Hypothalamus (tissue), 51 donors: ENCODE data around the gene MCUB.
"Not testable (repeated sequence)": the region's sequence is repeated elsewhere in the genome, so short reads cannot be mapped to it uniquely, and the experiment has no call there.

Experiments used
- DNase-seq, 51 donors: peaks; one replicate each; lab custom pipeline; 2025; lab: John Stamatoyannopoulos, UW

MCUB gene, protein sequence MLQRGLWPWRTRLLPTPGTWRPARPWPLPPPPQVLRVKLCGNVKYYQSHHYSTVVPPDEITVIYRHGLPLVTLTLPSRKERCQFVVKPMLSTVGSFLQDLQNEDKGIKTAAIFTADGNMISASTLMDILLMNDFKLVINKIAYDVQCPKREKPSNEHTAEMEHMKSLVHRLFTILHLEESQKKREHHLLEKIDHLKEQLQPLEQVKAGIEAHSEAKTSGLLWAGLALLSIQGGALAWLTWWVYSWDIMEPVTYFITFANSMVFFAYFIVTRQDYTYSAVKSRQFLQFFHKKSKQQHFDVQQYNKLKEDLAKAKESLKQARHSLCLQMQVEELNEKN

DNA sequence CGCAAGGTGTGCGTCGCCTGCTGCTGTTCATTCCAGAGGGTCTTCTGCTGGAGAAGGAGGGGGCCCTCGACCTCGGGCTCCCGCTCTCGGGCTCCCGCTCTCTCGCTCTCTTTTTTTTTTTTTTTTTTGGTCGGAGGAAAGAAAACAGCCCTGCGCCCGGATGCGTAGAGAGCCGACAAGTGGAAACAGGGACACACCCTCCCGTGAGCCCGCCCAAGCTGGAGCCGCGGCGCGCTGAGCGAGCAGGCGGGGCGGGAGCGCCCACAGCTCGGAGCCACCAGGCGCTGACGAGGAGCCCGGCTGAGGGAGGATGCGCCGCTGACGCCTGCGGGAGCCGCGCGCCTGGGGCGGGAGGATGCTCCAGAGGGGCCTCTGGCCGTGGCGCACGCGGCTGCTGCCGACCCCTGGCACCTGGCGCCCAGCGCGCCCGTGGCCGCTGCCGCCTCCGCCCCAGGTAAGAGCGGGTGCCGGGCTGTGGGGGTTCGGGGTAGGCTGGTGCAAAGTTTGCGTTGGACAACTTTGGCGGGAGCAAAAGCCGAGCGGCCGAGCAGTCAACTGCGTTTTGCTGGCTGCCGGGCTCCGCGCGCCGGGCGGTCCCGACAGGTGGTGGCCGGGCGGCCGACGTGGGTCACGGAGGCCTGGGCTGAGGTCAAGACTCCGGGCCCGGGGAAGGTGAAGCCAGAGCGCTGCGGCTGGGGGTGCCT is at the start of gene MCUB:
Gene MCUB, plus strand, starts transcription at position 264 of the 704 bp plus-strand sequence. Its CDS starts 92 bp downstream, at position 356.
- DNase-seq, result peak in 47 of 51 donors; percentile 4 to 74 (median 39)

DNA sequence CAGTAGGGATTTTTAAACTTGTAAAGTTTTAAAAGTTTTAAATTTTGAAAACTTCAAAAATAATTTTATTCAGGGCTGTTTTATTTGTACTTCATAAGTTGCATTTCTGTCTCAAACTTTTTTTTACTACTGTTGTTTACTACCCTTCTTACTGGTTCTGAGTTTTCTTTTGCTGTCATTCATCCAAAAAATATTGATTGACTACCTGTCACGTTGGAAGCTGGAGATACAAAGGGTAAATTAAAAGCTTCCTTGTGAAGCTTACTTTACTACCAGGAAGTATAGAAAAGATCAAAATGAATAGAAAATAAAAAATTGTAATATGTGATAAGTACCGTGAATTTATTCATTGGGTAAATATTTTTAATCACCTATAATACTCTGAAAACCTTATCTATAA is 49.4 kb upstream of the MCUB start:
- no peak for DNase-seq

DNA sequence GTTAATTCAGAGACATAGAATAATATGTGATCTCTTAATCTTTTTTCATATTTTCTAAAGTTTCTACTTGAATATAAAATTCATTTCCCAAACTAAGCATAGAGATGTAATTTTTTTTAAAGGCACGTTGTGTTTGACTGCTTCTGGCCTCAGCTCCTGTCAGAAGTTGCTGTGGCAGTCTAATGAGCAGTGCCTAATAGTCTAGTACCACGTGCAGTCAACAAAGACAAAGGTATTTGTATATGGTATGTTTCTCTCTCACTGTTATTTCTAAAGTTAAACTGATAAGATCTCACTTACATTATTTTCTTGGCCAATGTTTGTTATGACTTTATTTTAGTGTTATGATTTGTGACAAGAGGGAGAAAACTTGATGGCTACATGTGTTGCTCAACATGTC is 48.6 kb upstream of the MCUB start:
- DNase-seq, result no peak

DNA sequence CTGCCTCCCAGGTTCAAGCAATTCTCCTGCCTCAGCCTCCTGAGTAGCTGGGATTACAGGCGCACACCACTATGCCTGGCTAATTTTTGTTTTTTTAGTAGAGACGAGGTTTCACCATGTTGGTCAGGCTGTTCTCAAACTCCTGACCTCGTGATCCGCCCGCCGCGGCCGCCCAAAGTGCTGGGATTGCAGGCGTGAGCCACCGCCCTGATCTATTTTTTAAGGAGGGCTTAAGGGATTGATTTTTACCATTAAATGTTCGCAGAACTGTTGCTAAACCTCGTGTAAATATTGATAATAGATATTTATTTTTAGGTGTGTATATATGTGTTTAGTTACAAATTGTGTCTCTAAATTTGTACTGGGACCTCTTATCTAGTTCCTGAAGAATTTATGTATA is 46.7 kb upstream of the MCUB start:
- DNase-seq, result not testable (repeated sequence)

DNA sequence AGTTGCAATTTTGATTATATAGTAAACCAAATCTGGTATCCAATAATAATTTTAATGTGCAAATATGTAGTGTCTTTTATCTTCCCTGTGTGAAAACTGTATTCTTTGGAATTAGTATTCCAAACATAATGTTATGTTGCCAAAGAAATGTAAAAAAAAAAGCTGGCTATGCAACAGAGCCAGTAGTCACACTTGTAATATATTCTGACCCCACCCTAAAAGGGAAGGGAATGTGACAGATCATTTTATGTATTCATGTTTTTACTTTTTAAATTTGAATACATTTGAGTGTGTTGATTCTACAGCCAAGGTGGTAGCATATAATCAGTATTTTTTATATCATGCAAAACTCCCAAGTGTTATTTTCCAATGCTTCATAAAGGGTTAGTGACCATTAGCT is 27.9 kb upstream of the MCUB start:
- no peak for DNase-seq

DNA sequence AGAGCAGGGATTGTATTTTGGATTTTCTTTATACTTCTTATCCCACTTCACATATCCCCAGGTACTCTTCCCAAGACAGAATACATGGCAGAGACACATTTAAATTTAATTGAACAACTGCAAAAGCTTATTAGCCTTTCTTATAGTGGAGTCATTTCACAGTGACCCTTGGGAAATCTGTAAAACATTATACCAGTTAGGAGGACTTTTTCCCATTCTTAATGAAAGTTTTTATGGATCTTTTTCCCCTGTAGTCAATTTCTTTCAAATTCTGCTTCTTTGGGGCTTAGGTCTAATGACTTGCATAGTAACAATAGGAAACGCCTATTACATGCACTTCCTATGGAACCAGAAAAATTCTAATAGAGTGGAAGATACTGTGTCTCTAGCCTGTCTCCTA is 14.6 kb upstream of the MCUB start:
- no peak for DNase-seq

DNA sequence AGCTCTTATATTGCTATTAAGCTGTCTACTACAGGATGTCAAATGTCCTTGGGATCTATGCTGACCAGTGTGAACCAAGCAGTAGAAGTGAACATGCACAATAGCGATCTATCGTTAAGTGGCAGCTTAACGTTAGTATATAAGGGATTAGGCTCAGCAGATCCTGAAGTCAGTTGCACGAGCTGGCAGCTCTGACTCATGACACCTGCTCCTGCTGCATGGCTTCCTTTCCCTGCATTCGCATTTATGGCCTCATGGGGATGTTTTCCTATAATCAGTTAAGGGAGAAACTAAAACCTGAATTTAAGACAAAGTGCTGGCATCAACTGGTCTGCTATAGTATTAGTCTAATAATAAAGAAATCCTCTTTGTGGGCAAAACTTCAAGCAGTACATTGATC is 12.7 kb upstream of the MCUB start:
- DNase-seq, result no peak

DNA sequence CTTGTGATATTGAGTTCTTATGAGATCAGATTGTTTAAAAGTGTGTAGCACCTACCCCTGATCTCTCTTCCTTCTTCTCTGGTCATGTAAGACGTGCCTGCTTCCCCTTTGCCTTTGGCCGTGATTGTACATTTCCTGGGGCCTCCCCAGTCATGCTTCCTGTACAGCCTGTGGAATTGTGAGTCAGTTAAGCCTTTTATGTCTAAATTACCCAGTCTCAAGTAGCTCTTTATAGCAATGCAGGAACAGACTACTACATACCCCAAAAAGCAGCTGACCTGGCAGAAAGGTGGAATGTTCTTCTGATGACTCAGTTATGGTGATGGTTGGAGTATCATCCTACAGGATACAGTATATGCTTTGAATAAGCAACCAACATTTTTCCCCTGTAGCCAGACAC is 11.4 kb upstream of the MCUB start:
- no peak for DNase-seq

DNA sequence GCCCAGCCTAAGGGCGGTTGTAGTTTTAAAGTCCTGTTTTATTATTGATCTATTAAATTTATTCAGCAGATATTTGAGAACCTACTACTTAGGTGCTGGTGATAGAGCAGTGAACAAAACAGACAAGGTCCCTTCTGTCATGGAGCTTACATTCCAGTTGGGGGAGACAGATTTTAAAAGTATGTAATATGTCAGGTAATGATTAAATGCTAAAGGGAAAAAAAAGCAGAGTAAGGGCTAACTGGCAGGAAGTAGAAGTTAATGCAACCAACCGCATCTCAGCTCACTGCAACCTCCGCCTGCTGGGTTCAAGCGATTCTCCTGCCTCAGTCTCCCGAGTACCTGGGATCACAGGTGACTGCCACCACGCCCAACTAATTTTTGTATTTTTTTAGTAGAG is 7.8 kb upstream of the MCUB start:
- no peak for DNase-seq

DNA sequence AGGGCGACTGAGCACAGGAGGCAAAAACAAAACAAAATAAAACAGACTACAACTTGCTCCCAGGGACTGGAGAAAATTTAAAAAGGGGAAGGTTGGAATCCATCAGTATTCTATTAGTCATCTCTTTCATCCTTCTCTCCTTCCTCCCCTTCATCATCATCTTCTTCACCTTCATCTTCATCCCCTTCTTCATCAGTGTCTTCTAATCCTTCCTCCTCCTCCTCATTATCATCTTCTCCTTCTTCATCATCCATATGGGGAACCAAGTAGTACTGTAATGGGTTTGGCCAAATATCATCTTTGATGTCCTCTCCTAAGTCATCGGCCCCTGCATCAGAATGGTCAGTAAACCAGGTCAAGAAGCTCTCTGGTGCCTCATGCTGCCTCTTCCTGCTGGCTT is 6.9 kb upstream of the MCUB start:
- no peak for DNase-seq

DNA sequence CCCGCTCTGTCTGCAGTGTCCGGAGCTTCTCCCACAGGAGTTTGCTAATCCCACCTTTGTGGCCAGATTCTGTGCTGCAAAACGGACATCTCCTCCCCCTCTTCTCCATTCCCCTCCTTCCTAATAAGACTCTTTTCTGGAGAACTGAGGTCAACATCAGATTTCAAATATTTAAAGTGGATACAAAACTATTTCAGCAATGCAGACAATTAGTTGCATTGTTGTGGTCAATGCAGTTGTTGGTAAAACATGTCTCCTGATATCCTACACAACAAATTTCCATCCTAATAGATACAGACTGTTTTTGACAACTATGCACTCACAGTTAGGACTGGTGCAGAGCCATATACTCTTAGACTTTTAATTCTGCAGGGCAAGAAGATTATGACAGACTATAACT is 5.1 kb upstream of the MCUB start:
- no peak for DNase-seq

DNA sequence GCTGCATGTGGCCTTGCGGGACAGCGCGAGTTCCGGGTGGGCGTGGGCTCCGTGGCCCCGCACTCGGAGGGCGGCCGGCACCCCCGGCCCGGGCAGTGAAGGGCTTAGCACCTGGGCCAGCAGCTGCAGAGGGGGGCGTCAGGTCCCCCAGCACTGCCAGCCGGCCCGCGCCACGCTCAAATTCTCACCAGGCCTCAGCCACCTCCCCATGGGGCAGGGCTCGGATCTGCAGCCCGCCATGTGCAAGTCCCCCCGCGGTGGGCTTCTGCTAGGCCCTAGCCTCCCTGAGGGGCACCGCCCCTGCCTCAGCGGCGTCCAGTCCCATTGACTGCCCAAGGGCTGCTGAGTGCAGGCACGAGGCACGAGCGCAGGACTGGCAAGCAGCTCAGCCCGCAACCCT is 2.6 kb upstream of the MCUB start:
- no peak for DNase-seq

DNA sequence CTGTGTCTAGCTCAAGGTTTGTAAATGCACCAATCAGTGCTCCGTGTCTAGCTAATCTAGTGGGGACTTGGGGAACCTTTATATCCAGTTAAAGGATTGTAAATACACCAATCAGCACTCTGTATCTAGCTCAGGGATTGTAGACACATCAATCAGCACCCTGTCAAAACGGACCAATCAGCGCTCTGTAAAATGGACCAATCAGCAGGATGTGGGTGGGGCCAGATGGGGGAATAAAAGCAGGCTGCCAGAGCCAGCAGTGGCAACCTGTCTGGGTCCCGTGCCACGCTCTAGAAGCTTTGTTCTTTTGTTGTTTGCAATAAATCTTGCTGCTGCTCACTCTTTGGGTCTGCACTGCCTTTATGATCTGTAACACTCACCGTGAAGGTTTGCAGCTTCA is 2.0 kb upstream of the MCUB start:
- not testable (repeated sequence) for DNase-seq

DNA sequence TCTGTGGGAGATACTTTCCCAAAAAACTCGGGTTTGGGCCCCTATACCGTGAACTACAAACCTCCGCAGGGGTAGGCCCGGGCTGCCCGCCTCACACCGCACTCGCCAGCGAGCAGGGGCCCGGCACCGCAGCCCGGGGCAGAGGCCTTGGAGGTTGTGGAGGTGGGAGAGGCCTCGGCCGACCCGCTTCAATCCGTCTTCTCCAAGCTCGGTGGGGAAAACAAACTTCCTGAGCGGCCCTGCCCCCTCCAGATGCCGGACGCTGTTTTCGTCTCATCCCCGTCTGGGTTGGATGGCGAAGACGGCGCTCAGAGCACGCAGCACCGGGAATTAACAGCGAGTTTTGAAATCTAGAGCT is 442 bp upstream of the MCUB start:
- peak in 9 of 51 donors; percentile 12 to 49 (median 30) for DNase-seq

DNA sequence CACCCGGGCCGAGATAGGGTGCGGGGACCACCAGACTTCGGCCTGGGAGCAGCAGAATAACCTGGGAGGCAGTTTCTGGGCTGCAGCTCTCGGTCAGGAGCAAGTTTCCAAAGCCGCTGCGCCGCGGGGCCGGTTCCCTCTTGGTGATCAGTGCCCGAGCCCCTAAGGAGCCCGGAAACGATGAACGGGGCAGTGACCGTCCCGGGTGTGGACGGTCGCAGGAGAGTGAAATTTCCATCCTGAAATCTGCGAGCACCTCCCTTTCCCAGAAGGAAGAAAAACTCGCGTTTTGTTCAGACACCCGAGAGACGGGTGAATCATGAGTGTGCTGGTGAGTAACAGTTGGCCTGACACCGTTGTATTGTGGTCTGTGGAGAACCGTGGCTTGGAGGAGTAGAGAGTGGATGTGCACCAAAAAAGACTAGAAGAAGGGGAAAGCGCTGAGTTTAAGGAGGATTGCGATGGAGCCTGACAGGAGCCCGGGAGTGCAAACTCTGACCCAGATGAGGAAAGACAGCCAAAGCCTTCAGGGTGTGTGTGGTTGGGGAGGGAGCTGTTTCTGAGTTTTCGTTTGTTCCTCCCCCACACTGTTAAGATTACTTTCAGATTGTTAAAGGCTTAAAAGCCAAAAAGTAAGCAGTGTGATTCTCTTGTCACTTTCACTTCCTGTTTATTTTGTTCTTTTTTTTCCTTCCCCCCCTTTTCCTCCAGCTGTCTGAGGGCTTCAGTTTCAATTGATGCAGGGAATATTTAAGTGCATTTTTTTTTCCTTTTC is 828 bp downstream of the MCUB start:
- peak in 27 of 51 donors; percentile 3 to 66 (median 25) for DNase-seq

DNA sequence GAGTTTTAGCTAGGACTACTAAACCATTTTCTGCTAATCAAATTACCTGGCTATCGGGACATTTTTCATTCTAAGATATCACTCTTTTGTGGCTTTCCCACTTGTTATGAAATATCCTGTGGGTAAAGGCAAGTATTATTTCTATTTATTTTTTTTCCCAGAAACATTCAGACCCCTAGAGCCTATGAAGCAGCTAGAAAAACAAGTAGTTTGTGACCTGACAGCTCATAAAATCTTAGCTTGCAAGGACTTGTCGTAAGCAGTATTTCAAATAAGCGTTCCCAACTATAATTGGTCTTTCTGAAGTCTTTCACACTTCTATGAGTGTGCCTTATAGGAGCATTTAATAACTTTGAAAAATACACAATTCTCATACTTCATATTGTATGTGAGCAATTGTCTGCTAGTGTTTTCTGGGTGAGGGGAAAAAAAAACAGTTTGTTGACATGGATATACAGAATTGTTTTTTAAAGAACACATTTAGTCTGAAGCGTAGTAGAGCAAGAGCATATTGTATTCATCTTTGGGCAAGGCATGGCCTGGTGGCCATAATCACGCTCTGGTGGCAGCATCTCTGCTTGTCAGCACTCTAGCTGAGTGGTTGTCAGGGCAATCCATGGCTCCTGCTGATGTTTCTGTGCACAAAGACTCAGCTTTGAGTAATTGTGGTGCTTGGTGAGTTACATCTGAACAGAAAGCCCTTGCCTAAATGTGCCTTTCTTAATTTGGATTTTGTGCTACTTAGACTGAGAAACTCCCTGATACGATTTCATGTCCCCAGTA is 2.6 kb downstream of the MCUB start:
- peak in 1 of 51 donors; percentile 3 for DNase-seq

DNA sequence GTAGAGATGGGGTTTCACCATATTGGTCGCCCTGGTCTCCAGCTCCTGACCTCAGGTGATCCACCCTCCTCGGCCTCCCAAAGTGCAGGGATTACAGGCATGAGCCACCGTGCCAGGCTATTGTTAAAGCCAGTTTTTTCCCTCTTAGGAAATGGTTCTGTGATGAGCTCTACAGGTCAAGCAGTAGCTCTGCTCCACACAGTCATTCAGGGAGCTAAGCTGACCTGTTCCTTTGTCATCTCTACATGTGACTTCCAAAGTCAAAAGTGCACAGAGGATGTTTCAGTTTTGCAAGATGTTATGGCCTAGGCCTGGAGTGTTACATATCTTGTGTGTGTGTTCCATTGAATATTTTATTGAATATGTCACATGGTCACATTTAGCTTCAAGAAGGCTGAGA is 11.4 kb downstream of the MCUB start:
- no peak for DNase-seq

DNA sequence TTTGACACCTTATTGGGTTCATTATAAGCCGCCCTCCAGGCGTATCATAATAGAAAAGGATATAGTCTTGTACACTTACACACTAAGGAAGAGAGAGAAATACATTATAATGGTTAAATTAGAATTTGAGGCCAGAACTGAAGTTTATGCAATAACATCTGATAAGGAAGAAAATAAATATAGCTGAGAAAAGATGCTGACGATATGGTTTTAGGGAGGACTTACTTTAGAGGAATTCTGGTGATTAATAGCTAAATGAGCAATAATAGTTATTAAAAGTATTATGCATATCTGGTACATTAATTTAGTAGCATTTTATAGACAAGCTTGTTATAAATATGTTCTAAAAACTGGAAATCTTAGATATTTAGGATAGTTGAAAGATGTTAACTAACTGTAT is 12.1 kb downstream of the MCUB start:
- no peak for DNase-seq

DNA sequence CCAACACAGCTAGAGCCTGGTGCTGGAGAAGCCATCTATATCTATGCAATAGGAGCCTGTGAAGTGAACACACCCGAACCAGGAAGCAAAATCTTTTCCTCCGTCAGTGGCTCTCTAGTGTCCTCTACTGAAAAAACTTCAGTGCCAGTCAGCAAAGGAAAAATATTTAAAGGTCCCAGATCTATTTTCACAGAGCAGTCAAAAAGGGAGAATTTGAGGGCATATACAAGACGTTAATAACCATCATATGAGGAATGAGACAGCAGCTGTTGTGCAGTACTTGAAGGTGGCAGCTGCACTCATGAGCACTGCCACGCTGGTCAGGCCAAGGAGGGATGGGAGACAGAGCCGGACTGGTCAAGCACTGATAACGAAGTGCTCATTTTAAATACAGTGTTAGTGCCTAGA is 14.4 kb downstream of the MCUB start:
- no peak for DNase-seq

DNA sequence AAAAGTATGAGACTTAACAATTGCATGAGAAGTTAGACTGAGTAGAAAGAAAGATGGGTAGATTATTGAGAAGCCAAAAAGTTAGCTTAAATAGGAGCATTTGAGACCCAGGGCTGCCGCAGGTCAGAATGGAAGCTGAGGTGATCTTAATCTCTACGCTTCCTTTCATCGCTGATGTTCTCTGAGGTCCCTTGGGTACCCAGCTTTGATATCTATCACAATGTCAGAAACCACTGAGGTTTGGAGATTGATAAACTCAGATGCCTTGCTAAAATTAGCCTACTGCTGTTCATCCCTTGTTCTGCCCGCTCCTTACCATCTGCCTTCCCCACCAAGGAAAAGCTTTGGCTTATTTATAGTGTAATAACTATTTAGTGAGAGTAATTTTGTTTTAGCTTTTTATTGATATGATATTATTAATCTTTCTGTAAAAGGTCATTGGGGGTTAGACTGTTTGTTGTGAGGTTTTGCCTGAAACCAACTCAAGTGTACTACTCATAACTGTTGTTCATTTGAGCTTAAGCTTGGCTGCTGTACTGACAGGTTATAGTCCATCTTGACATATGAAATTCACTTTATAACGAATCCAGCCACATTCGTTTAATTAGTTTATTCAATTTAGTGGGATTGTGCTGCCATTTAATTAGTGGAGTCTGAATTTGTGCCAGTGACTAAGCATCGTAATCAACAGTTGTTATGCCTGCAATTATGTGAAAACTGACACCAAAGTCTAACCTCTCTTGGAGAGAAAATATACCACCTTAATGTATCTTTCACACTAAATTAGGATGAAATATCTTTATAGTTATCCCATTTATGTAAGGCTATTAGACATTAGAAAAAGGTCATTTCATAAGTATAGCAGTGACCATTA is 15.1 kb downstream of the MCUB start:
- no peak for DNase-seq
